SK-N-SH (cell line): Measurements from ENCODE around the gene STATH. TPM values are rescaled to one million over a fixed set of nuclear protein-coding genes. Genes with fewer than 3 reads are reported as not detected.

Experiments
- CTCF ChIA-PET: fragments of 300-600, 350-600 bp; formaldehyde crosslinking; extraction: SDS; loops from one replicate; lab custom pipeline; 2021; lab: Yijun Ruan, JAX
- POLR2A ChIA-PET: fragments of 350-600 bp; sonication (Branson Sonifier 250); formaldehyde crosslinking; extraction: SDS; loops from one replicate; lab custom pipeline; 2020; ENCODE audit warnings: antibody characterized with exemption, inconsistent platforms; lab: Yijun Ruan, JAX
- DNase-seq: peaks from one replicate; pipeline ENCODE4 v3.0.0; 2012
- H2AFZ ChIP-seq: fragments of 200-600 bp; sonication (generic); 2 replicates; pipeline ENCODE4 v1.8.1; 2016; ENCODE audit warnings: antibody characterized with exemption, mild to moderate bottlenecking, low read depth
- H3F3A ChIP-seq: fragments of 200-600 bp; sonication (generic); replicated peaks from 2 replicates; pipeline ENCODE3; 2016; ENCODE audit warnings: antibody characterized with exemption, mild to moderate bottlenecking; ENCODE audit not compliant: insufficient read depth
- H3K27ac ChIP-seq, 2 experiments: fragments of 200-500 bp in 1 of 2; fragments of 200-600 bp in 1 of 2; sonication (Bioruptor generic) in 1 of 2; sonication (generic), shearing (Covaris generic) in 1 of 2; 2 replicates each; pipeline versions ENCODE4 v1.5.1 to v1.6.1; 2014 to 2016; ENCODE audit warnings: low read depth in 2 of 2, inconsistent platforms in 1 of 2, low read length in 1 of 2, mild to moderate bottlenecking in 1 of 2, mixed read lengths in 1 of 2
- H3K27me3 ChIP-seq: fragments of 200-600 bp; sonication (generic), shearing (Covaris generic); 2 replicates; pipeline ENCODE4 v1.6.1; 2016; ENCODE audit warnings: mixed run types; ENCODE audit not compliant: insufficient read depth
- H3K36me3 ChIP-seq, 2 experiments: fragments of 200-500 bp in 1 of 2; fragments of 200-600 bp in 1 of 2; sonication (Bioruptor generic) in 1 of 2; sonication (generic) in 1 of 2; replicated peaks in 1 of 2; 2 replicates each; pipeline versions ENCODE3 to v1.5.1; 2014 to 2016; ENCODE audit warnings: low read length in 1 of 2, mild to moderate bottlenecking in 1 of 2; ENCODE audit not compliant: insufficient read depth in 2 of 2, control insufficient read depth in 1 of 2
- H3K4me1 ChIP-seq, 2 experiments: fragments of 200-500 bp in 1 of 2; fragments of 200-600 bp in 1 of 2; sonication (Bioruptor generic) in 1 of 2; sonication (generic), shearing (Covaris generic) in 1 of 2; 2 replicates each; pipeline versions ENCODE4 v1.5.1 to v1.6.1; 2014 to 2016; ENCODE audit warnings: low read depth in 1 of 2, low read length in 1 of 2, mixed run types in 1 of 2; ENCODE audit not compliant: insufficient read depth in 2 of 2, control insufficient read depth in 1 of 2
- H3K4me2 ChIP-seq: fragments of 200-600 bp; sonication (generic), shearing (Covaris generic); 2 replicates; pipeline ENCODE4 v1.6.1; 2017; ENCODE audit warnings: mixed run types
- H3K4me3 ChIP-seq, 2 experiments: fragments of 200-500 bp in 1 of 2; fragments of 200-600 bp in 1 of 2; sonication (Bioruptor generic) in 1 of 2; sonication (generic), shearing (Covaris generic) in 1 of 2; 2 replicates each; pipeline versions ENCODE4 v1.5.1 to v1.8.1; 2014 to 2016; ENCODE audit warnings: low read depth in 2 of 2, inconsistent platforms in 1 of 2, low read length in 1 of 2, mild to moderate bottlenecking in 1 of 2, mixed read lengths in 1 of 2, moderate library complexity in 1 of 2
- H3K79me2 ChIP-seq: fragments of 200-600 bp; sonication (generic); 2 replicates; pipeline ENCODE4 v1.8.1; 2017; ENCODE audit warnings: mild to moderate bottlenecking; ENCODE audit not compliant: insufficient read depth
- H3K9ac ChIP-seq: fragments of 200-600 bp; sonication (generic); 2 replicates; pipeline ENCODE4 v1.6.1; 2017; ENCODE audit warnings: mixed run types
- H3K9me2 ChIP-seq: fragments of 200-600 bp; sonication (generic); 2 replicates; pipeline ENCODE4 v1.6.1; 2017; ENCODE audit warnings: mixed run types
- H3K9me3 ChIP-seq: fragments of 200-600 bp; sonication (generic); 2 replicates; pipeline ENCODE4 v1.6.1; 2017; ENCODE audit warnings: mixed run types, mild to moderate bottlenecking, moderate library complexity
- H4K20me1 ChIP-seq: fragments of 200-600 bp; sonication (generic); 2 replicates; pipeline ENCODE4 v1.6.1; 2017; ENCODE audit warnings: mild to moderate bottlenecking, mixed run types; ENCODE audit not compliant: insufficient read depth
- CHD2 ChIP-seq: fragments of 150-350 bp; IDR thresholded peaks from 2 replicates; pipeline ENCODE4 v1.6.1; 2018; ENCODE audit warnings: low read length; ENCODE audit not compliant: partially characterized antibody
- CTCF ChIP-seq: fragments of 200-600 bp; sonication (generic); IDR thresholded peaks from 2 replicates; pipeline ENCODE4 v1.6.1; 2017; ENCODE audit warnings: antibody characterized with exemption, mild to moderate bottlenecking, moderate library complexity
- ELF1 ChIP-seq: IDR thresholded peaks from 2 replicates; pipeline ENCODE4 v1.4.0; 2012
- FOXM1 ChIP-seq: IDR thresholded peaks from 2 replicates; pipeline ENCODE4 v1.4.0; 2012; ENCODE audit warnings: low read depth, mild to moderate bottlenecking
- GATA2 ChIP-seq: sonication (generic); formaldehyde crosslinking; IDR thresholded peaks from 2 replicates; pipeline ENCODE4 v1.5.0; 2020; ENCODE audit warnings: mild to moderate bottlenecking, missing genetic modification reagents
- JUND ChIP-seq: IDR thresholded peaks from 2 replicates; pipeline ENCODE4 v1.4.0; 2012
- NFIC ChIP-seq: IDR thresholded peaks from 2 replicates; pipeline ENCODE4 v1.4.0; 2012; ENCODE audit warnings: borderline replicate concordance
- POLR2AphosphoS5 ChIP-seq: IDR thresholded peaks from 2 replicates; pipeline ENCODE4 v1.6.1; 2012; ENCODE audit warnings: low read depth, low read length
- RAD21 ChIP-seq: IDR thresholded peaks from 2 replicates; pipeline ENCODE4 v1.6.1; 2012; ENCODE audit warnings: mild to moderate bottlenecking, low read length
- RCOR1 ChIP-seq: fragments of 150-350 bp; IDR thresholded peaks from 2 replicates; pipeline ENCODE4 v1.6.1; 2017; ENCODE audit warnings: antibody characterized with exemption, low read length
- RXRA ChIP-seq: IDR thresholded peaks from 2 replicates; pipeline ENCODE4 v1.4.0; 2012; ENCODE audit warnings: low read depth, mild to moderate bottlenecking, borderline replicate concordance
- SIN3A ChIP-seq: IDR thresholded peaks from 2 replicates; pipeline ENCODE4 v1.6.1; 2012; ENCODE audit warnings: low read depth, mild to moderate bottlenecking, low read length, moderate library complexity, borderline replicate concordance
- TEAD4 ChIP-seq: IDR thresholded peaks from 2 replicates; pipeline ENCODE4 v1.4.0; 2012; ENCODE audit warnings: mild to moderate bottlenecking, borderline replicate concordance; ENCODE audit not compliant: insufficient read depth
- USF1 ChIP-seq: IDR thresholded peaks from 2 replicates; pipeline ENCODE4 v1.4.0; 2012; ENCODE audit warnings: low read depth, borderline replicate concordance
- USF2 ChIP-seq: fragments of 150-350 bp; IDR thresholded peaks from 2 replicates; pipeline ENCODE4 v1.6.1; 2017; ENCODE audit warnings: antibody characterized with exemption, low read length, low read depth, borderline replicate concordance
- WGBS: methylation state at CpG from one replicate; pipeline ENCODE4 v1.1.6; 2017; ENCODE audit warnings: low lambda C conversion rate; 5-methylcytosine and 5-hydroxymethylcytosine counted together
- polyA plus RNA-seq, 3 experiments: library from polyadenylated mRNA; depleted of rRNA; stranded (reverse); fragments of >200 nt; gene quantifications; 2 replicates each; pipeline ENCODE4 v1.2.3, GENCODE V29; 2012
- TF ChIP-seq, protein P1 (sequence below): fragments of 150-350 bp; IDR thresholded peaks from 2 replicates; pipeline ENCODE4 v1.6.1; 2016; ENCODE audit warnings: mild to moderate bottlenecking, low read depth, low read length

Gene STATH, protein sequence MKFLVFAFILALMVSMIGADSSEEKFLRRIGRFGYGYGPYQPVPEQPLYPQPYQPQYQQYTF
- not detected in 2 replicates for polyA plus RNA-seq (2012; rRNA removed)
- not detected in 2 replicates for polyA plus RNA-seq (2012; cell fraction: cytosol; rRNA removed)
- polyA plus RNA-seq (2012; cell fraction: nucleus; rRNA removed): not detected in 2 replicates

GRCh38 chr4:69995526-69996016 is at the start of gene STATH:
Gene STATH, plus strand, starts transcription at chr4:69995966. Its CDS starts 2,472 bp downstream, at chr4:69998438.
- no peak within 1 kb of the TSS for H3K27ac ChIP-seq
- H4K20me1 ChIP-seq: no peaks in the 10 kb centered on the region
- no peaks in the 10 kb centered on the region for H3K79me2 ChIP-seq
- POLR2A ChIA-PET: no interaction called here
- H3K4me1 ChIP-seq: no peaks in the 10 kb centered on the region
- TF ChIP-seq CHD2: no peak
- no peak for TF ChIP-seq NFIC
- no peak for TF ChIP-seq GATA2 (CRISPR knock-in tag)
- TF ChIP-seq, protein P1, sequence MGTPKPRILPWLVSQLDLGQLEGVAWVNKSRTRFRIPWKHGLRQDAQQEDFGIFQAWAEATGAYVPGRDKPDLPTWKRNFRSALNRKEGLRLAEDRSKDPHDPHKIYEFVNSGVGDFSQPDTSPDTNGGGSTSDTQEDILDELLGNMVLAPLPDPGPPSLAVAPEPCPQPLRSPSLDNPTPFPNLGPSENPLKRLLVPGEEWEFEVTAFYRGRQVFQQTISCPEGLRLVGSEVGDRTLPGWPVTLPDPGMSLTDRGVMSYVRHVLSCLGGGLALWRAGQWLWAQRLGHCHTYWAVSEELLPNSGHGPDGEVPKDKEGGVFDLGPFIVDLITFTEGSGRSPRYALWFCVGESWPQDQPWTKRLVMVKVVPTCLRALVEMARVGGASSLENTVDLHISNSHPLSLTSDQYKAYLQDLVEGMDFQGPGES: no peak
- no peak for TF ChIP-seq USF1
- TF ChIP-seq RAD21: no peak
- no peak for TF ChIP-seq RCOR1
- no peak for TF ChIP-seq USF2
- TF ChIP-seq ELF1: no peak
- no peak for TF ChIP-seq SIN3A
- no peak for TF ChIP-seq CTCF
- TF ChIP-seq POLR2AphosphoS5: no peak
- no peak for TF ChIP-seq TEAD4
- TF ChIP-seq FOXM1: no peak
- TF ChIP-seq JUND: no peak
- no peak for TF ChIP-seq RXRA
- TF ChIP-seq, all 33 proteins: peak for 0
- no peaks in the 10 kb centered on the region for H3F3A ChIP-seq
- no peaks in the 10 kb centered on the region for H3K36me3 ChIP-seq
- WGBS: 6% methylated on average over 3 of the region's 3 CpGs
- H3K4me2 ChIP-seq: no peak within 1 kb of the TSS
- DNase-seq: no peak
- CTCF ChIA-PET: no interaction called here
- no peaks in the 10 kb centered on the region for H3K9me3 ChIP-seq
- H3K4me3 ChIP-seq: no peak within 1 kb of the TSS
- H3K27me3 ChIP-seq: no peaks in the 10 kb centered on the region
- H3K9me2 ChIP-seq: no peaks in the 10 kb centered on the region
- H2AFZ ChIP-seq: no peak within 1 kb of the TSS
- H3K9ac ChIP-seq: no peak within 1 kb of the TSS
